SKM-1 treated with dmso at 0.1 percent for 144 hours (cell line): ENCODE data around the gene SLC25A11.
"Not testable (repeated sequence)": the region's sequence is repeated elsewhere in the genome, so short reads cannot be mapped to it uniquely, and the experiment has no call there.

Experiments used
- DNase-seq: peaks from one replicate; lab custom pipeline; 2025; ENCODE audit not compliant: unreplicated experiment; lab: John Stamatoyannopoulos, UW

The SLC25A11 gene

DNA sequence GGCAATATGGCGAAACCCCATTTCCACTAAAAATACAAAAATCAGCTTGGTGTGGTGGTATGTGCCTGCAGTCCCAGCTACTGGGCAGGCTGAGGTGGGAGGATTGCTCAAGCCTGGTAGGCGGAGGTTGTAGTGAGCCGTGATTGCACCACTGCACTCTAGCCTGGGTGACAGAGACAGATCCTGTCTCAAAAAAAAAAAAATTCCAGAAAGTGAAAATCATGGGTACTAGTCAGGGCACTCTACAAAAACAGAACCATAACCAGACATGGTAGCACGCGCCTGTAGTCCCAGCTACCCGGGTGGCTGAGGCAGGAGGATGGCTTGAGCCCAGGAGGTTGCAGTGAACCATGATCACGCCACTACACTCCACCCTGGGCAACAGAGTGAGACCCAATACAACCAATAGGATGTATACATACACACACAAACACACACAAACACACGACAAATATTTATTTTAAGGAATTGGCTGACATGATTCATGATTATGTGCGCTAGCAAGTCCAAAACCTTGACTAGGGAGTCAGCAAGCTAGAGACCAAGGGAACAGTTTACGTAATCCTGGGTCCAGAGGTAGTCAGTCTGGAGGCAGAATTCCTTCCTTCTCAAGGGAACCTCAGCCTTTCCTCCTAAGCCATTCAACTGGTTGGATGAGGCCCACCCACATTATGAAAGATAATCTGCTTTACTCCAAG lies 19.3 kb downstream of the SLC25A11 start:
- DNase-seq: peak; percentile 1

DNA sequence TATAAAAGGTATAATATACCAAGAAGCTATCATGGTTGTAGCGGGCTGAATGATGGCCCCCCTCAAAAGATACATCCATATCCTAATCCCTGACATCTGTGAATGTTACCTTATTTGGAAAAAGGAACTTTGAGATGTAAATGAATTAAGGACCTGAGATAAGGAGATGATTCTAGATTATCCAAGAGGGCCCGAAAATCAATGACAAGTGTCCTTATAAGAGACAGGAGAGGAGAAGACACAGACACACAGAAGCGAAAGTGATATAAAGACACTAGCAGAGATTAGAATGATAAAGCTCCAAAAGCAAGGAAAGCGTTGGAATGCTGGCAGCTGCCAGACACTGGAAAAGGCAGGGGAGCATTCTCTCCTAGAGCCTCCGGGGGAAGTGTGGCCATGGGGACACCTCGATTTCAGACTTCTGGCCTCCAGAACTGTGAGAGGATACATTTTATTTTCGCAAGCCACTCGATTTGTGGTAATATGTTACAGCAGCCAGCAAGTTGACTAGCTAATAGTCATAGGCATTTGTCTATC lies 20.3 kb downstream of the SLC25A11 start:
- DNase-seq: no peak

DNA sequence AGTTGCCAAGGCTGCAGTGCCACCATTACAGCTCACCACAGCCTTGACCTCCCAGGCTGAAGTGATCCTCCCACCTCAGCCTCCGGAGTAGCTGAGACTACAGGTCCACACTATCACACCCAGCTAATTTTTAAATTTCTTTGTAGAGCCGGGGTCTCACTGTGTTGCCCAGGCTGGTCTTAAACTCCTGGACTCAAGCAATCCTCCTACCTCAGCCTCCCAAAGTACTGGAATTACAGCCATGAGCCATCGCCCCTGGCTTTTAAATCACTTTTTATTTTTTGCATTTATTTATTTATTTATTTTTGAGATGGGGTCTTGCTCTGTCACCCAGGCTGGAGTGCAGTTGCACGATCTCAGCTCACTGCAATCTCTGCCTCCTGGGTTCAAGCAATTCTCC lies 25.3 kb downstream of the SLC25A11 start:
- not testable (repeated sequence) for DNase-seq

DNA sequence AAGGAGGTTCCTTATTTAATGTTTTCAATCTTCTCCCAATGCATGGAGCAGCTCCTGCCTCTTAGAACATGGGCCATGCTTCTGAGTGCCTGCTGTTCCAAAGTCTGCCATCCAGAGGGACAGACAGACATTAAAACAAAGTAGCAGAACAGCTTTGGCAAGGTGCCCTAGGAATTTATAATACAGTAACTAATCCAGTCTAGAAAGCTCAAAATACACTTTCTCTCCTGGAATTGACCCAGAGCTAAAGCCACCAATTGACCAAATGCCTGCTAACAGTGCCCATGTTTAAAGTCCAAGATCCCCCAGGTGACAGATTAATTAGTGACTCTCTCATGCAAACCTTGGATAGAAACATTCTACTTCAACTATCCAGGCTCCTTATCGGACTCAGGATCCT lies 25.9 kb downstream of the SLC25A11 start:
- no peak for DNase-seq

DNA sequence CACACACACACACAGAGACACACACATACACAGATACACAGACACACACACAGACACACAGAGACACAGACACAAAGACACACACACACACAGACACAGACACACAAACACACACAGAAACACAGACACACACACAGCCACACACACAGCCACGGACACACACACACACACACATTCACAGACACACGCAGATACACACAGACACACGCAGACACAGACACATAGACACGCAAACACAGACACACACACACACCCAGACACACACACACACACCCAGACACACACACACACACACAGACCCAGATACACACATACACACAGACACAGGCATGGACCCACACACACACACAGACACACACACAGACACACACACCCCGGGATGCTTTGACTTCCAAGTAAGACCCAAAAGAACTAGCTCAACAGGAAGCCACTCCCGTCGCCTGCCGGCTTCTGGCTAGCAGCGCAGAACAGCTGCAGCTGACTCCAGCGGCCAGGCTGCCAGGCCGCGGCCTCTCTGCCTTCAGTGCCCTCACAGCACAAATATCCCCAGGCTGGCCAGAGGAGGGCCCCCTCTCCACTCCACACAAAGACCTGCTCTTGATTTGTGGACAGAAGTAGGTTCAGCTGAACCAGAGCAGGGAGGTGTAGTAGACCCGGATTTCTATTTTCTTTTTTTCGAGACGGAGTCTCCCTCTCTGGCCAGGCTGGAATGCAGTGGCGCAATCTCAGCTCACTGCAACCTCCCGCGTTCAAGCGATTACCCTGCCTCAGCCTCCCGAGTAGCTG lies 30.9 kb downstream of the SLC25A11 start:
- peak; percentile 65 for DNase-seq

DNA sequence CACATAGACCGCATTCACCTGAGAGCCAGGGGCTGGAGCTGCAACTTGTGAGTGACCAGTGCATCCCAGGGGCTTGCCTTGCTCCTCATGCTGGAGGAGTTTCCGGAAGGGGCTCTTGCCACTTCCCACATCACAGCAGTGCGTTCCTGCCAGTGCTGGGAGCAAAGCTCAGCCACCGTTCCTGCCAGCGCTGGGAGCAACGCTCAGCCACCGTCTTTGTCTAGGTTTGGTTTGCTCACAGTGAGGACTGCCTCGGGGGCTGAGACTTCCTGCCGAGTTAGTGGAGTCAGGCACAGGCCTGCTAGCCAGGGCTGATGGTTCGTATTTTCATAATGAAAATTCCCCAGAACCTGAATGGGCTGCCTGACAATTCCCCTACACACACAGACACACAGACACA lies 31.5 kb downstream of the SLC25A11 start:
- DNase-seq: no peak

DNA sequence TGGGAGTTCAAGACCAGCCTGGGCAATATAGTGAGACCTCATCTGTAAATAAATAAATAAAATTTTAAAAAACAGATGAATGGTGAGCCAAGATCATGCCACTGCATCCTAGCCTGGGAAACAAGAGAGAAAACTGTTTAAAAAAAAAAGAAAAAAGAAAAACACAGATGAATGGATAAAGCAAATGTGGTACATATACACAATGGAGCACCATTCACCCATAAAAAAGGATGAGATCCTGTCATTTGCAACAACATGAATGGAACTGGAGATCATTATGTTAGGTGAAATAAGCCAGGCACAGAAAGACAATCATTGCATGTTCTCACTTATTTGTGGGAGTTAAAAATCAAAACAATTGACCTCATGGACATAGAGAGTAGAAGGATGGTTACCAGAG lies 33.2 kb downstream of the SLC25A11 start:
- DNase-seq: not testable (repeated sequence)

DNA sequence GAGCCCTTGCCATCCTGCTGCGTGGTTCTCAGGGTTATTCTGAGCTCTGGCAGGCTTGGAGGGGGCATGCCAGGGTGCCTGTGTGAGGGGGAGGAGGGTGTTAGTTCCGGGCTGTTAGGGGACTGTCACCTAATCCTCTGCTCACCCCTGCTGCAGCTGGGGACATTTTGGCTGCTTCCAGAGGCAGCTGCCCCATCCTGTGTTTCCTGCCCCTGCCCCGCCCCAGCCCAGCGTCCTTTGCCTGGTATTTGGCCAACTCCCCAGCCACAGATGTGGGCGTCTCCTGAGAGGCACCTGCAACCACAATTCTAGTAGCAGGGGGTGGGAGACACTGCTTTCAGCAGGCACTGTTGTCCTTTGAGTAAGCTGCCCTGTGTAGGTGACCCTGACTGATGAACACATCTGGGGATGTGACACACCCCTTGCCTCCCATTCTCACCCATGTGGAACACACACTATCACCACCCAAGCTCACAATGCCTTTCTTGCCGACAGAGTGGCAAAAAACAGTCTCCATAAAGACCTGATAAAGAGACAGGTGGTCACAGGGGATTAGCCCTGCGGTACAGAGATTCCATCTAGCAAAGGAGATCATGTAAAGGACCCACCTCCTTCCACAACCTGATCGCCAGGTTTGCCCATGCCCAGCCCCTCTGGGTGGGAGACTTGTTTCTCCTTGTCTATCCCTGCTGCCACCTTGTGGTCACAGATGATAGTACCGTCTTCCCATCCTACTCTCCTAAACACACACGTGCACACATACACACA lies 36.6 kb downstream of the SLC25A11 start, which contains the start of gene CHRNE:
CHRNE (minus strand) TSS at position 48 of the 768 bp plus-strand sequence; CDS start at position 13, 35 bp downstream.
- DNase-seq: peak; percentile 26

DNA sequence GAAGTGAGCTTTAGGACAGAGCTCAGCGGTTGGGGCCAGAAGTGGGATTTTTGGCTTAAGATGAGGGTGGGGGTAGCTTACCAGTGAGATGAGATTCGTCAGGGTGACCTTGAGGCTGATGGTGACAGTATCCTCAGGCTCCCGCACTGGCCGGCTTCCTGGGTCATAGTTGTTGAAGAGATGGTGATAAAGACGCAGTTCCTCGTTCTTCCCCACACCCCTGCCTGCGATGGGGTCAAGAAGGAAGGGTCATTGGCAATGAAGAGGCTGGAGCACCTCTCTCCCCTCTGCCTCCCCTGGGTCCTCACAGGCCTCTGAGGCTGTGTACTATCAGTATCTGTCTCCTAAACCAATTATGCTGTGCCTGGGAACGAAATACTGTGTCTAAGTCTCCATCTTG lies 37.3 kb downstream of the SLC25A11 start:
- DNase-seq: no peak

DNA sequence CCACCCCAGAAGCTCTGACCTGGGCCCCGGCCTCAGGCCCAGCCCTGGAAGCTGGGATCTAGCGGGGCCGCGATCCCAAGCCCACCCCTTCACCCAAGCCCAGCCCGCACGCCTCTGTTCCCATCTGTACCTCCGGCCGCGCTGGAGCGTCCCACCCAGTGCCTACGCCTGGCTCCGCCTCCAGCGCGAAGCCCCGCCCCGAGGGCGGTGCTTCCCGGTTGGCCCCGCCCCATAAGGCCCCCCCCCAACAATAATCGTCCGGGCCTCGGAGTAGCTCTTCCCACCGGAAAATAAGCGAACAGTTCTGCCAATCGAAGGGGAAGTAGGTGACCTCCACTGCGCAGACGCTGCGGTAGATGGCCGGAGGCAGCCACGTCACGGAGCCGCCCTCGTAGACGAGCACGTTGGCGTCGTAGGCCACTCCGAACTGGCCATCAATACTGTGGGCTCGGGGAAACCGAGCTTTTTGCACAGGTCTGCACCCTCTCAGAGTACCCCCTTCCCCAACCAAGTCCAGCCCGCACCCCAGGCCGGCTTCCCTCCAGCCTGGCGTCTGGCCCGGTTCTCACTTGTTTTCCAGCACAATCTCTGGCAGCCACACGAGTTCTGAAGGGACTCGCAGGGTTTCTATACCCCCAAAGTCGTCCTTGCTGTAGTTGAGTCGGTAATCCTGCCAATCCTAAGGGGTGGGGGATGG lies 38.0 kb downstream of the SLC25A11 start:
- DNase-seq: no peak

DNA sequence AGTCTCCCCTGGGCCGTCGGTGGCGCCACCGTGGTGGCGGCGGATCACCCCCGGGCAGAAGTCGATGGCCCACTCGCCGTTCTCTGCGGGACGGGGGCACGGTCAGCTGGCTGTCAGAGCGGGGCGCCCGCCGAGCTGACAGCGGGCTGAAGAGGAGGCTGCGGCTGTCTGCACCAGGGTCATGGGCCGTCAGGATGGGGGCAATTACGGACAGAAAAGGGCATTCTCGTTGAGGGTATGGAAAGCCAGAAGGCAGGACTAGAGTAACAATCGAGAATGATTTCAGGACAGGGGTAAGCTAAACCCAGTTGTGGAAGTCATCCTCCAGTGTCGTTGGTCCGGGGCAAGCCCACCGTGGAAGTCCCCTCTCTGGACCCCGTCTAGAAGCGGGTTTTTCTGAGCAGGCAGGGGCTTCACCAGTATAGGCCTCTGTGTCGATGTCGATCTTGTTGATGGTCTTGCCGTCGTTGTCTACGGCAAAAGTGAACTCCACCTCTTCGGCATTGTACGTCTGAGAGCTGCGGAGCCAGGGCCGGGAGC lies 38.7 kb downstream of the SLC25A11 start:
- DNase-seq: no peak

DNA sequence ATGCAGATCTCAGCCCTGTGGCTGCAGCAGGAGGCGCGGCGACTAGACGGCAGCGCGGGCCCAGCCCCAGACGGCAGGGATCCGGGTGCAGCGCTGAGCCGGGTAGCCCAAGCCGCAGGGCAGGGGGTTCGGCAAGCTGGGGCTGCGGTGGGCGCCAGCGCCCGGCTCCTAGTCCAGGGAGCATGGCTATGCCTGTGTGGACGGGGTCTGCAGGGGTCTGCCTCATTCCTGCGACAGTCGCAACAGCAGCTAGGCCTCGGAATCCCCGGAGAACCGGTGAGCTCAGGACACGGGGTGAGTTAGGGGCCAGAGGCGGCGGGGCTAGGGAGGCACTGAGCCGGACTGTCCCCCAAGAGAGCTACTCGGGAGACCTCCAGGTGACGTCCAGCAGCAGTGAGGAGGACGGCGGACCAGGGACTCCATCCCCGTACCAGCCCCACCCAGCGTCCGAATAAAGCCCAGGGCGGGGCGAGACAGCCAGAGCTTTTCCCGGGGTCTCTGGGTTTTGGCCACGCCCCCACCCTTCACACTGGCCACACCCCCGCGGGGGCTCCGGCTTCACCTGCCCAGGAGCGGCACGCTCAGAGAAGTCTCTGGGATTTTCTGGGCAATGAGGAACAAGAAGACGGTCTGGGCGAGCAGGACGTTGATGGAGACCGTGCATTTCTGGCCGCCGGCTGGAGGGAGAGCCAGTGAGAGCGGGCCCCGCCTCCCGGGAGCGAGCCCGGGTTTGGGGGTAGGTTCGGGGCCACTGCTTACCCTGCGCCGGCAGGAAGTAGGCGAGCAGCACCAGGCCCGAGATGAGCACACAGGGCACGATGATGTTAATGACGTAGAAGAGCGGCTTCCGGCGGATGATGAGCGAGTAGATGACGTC lies 39.4 kb downstream of the SLC25A11 start:
- DNase-seq: no peak

DNA sequence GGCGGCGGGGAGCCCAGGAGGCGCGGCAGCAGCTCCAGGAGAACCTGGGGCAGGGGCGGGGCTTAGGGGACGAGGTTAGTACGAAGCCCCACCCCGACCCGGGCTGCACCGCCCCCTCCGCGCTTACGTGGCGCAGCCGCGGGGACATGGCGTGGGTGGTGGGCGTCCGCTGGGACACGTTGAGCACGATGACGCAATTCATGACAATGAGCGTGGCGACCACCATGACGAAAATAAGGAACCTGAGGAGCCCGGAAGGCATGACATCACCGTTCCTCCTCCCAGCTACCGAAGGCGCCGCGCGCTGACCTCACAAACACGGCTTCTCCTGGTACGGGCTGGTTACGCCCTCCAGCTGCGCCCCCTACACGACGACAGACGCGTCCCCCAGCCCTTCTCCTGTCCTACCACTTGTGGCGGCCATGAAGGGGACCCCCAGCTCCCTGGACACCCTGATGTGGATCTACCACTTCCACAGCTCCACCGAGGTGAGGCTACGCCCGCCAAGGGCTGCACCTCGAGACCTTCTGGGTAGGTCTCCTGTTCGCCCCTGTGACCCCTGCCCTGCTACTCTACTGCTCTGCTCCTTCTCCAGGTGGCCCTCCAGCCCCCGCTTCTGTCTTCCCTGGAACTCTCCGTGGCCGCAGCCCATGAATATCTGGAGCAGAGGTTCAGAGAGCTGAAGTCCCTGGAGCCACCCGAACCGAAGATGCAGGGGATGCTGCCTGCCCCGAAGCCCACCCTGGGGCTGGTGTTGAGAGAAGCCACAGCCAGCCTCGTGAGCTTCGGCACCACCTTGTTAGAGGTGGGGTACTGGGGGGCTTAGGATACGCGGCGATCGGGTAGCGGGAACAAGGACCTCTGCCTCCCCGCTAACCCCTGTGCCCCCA lies 40.3 kb downstream of the SLC25A11 start, which contains the start of gene C17orf107:
C17orf107 (plus strand) TSS at position 196 of the 890 bp plus-strand sequence; CDS start at position 423, 227 bp downstream.
- no peak for DNase-seq

DNA sequence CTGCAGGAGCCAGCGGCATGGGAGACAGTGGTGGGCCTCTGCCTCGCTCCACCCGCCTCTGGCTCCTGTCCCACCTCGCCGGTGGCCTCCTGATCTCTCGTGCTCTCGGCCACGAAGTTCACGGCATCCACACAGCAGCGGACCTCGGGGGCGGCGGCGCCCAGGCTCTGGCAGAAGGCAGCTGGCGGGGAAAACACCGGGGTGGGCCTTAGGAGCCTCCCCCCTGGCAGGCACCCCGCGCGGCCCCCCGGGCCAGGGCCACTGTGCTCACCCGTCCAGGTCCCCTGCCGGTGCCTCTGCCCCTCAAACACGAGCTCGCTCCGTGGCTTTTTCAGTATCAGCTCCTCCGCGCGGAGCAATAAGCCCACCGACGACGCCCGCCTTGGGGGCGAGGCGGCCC lies 40.9 kb downstream of the SLC25A11 start:
- no peak for DNase-seq

DNA sequence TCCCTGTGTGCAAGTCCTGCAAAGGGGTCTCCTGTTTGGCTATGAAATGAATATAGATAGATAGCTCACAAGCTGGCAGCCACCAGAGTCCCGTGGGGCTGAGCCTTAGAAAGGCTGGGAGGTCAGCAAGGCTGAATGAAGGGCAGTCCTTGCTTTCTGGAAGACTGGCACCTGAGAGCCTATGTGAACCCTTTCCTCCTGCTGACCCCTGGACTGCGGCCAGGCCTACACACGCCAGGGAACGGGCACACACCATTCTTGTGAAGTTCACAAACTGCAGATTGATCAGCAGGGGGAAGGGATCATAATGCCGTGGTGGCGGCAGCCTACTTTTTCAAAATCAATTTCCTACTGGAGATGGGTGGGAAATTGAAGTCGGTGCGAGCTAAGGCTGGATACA lies 41.5 kb downstream of the SLC25A11 start:
- no peak for DNase-seq

DNA sequence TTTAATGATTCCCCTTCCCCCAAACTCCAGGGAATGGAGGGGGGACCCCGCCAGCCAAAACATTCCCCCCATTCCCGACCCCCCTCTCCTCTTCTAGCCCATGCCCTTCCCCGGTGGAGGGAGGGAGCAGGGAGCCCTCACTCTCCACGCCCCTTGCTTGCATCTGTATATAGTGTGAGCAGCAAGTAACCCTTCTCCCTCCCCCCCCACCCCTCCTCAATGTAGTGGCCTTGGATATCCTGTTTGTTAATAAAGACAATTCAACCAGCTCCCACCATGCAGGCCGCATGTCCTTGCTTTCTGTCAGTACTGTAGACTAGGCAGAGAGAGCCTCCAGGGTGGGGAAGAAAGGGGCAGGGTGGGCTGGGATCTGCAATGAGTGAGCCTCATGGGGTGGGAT lies 42.1 kb downstream of the SLC25A11 start:
- no peak for DNase-seq

DNA sequence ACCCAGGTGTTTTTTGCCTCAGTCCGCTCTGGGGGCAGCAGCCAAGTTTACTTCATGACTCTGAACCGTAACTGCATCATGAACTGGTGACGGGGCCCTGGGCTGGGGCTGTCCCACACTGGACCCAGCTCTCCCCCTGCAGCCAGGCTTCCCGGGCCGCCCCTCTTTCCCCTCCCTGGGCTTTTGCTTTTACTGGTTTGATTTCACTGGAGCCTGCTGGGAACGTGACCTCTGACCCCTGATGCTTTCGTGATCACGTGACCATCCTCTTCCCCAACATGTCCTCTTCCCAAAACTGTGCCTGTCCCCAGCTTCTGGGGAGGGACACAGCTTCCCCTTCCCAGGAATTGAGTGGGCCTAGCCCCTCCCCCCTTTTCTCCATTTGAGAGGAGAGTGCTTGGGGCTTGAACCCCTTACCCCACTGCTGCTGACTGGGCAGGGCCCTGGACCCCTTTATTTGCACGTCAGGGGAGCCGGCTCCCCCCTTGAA lies 42.6 kb downstream of the SLC25A11 start:
- DNase-seq: no peak
